ENCODE results near the gene SCN4A.
"Not testable (repeated sequence)": the region's sequence is repeated elsewhere in the genome, so short reads cannot be mapped to it uniquely, and the experiment has no call there.

Gene SCN4A

DNA sequence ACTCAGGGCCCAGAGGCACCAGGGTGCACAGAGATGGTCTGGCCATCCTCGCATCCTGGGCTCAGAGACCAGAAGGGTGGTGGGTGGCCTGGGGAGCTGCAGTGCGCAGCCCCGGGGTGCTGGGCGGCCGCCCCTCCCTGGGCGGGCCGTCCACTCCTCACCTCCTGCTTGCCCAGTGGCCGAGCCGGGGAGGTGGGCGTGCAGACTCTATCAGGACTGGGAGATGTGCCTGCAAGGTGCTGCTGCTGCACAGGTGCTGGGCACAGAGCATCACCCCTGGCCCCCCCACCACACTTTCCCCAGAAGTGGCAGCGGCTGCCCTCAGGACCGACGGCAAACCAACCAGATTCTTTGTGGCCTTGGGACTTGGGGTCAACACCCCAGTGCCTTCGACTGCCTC lies at the start of gene SCN4A:
Gene SCN4A (minus strand): TSS at position 123 of the 400 bp plus-strand sequence. CDS start 77 bp downstream, at position 46.
- no peak for DNase-seq

DNA sequence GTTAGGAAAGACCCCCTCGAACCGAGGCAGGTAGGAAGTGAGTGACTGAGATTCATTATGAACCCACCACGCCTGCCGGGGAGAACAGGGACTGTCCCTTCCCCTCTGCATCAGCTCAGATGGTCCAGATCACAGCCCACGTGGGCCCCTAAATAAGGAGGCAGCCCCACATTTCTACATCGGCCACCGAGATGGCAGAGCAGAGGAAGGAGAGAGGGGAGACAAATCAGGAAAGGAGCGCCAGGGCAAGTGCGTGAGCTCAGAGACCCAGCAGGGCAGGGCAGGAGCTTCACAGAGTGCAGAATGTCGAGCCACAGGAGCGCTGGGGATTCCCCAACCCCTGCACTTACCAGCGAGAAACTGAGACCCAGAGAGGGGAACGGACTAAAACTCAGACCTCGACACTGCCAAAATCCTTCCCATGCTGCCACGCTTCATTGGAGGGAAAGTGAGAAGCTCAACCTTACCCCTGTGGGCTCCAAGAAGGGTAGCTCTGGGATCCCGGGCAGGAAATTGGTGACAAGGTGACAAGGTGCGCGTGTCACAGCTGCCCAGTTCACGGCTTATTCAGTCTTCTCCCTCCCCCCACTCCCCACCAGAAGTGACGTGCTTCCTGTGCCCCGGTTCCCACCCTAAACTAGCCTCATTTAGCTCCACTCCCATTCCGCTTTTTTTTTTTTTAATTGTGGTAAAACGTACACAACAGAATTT lies 47.5 kb upstream of the SCN4A start, which contains the start of gene ICAM2:
Gene ICAM2 (minus strand): TSS at position 578 of the 711 bp plus-strand sequence. CDS start 13,942 bp downstream, outside the sequence.
- DNase-seq: peak; percentile 86

DNA sequence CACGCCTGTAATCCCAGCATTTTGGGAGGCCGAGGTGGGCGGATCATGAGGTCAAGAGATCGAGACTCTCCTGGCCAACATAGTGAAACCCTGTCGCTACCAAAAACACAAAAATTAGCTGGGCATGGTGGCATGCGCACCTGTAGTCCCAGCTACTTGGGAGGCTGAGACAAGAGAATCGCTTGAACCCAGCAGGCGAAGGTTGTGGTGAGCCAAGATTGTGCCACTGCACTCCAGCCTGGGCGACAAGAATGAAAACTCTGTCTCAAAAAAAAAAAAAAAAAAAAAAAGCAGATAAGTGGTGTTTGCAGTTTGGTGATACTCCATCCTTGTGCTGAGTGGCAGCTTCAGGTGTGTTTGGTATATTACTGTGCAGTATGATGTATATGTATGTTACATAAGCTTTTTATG lies 46.8 kb upstream of the SCN4A start:
- not testable (repeated sequence) for DNase-seq

- no peak for DNase-seq
Observed at GRCh38 chr17:64017381-64017980, 44.8 kb upstream of the SCN4A start.

GRCh38 chr17:64016974-64017373 lies 44.3 kb upstream of the SCN4A start:
- no peak for DNase-seq

DNA sequence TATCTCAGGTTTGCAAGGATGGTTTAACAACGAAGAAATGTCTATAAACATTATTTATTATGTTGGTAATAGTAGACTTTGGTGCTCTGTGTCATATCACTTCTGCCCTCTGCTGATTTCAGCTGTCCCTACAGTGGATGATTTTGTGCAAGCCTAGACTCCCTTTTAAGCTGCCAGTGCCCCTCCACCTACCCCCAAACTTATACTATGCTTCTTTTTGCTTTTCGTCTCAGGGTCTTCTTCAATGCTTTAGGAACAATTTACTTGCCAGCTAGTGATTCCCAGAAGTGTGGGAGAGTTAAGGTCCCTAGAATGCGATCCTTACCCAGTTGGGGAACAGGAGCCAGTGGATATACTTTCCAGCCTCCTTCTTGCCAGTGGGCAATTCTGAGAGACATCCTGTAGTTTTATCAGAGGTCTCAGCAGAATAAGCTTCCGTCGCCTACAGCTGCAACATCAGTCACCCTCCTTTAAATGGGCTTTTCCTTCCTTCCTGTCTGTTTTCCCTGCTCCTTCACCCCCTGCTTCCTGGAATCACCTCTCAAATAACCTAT lies 43.6 kb upstream of the SCN4A start:
- peak; percentile 50 for DNase-seq

DNA sequence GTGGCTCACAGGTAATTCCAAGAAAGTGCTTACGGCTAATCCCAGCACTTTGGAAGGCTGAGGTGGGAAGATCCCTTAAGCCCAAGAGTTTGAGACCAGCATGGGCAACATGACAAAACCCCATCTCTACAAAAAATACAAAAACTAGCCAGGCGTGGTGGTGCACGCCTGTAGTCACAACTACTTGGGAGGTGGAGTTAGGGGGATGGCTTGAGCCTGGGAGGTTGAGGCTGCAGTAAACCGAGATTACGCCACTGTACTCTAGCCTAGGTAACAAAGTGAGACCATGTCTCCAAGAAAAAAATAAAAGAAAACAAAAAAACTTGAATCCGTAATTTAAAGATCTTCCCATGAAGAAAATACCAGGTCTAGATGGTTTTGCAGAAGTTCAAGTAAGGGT lies 42.7 kb upstream of the SCN4A start:
- peak; percentile 40 for DNase-seq

GRCh38 chr17:64009571-64010402 lies 37.1 kb upstream of the SCN4A start:
- no peak for DNase-seq

GRCh38 chr17:64008830-64009229 lies 36.1 kb upstream of the SCN4A start:
- peak; percentile 37 for DNase-seq

DNA sequence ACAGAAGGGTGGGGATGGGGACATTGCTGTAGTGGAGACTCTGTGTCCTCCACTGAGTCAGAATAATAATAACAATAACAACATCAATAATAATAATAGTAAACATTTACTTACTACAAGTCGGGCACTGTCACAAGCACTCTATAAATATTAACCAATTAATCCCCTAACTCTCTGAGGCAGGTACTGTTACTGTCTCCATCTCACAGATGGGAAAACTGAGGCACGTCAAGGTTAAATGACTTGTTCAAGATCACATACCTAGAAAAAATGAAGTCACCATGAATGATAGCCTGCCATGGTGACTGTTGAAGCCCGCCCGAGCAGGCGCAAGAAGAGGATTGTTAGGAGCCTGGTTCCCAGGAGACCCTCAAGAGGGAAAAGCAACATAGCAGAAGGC lies 35.6 kb upstream of the SCN4A start:
- DNase-seq: peak; percentile 30

GRCh38 chr17:64007838-64008282 lies 35.1 kb upstream of the SCN4A start:
- DNase-seq: peak; percentile 25

- peak; percentile 37 for DNase-seq
Observed at GRCh38 chr17:64007089-64007837, 34.5 kb upstream of the SCN4A start.

GRCh38 chr17:64006361-64007088 lies 33.8 kb upstream of the SCN4A start:
- peak; percentile 39 for DNase-seq

GRCh38 chr17:64005734-64006167 lies 33.0 kb upstream of the SCN4A start:
- DNase-seq: peak; percentile 36

DNA sequence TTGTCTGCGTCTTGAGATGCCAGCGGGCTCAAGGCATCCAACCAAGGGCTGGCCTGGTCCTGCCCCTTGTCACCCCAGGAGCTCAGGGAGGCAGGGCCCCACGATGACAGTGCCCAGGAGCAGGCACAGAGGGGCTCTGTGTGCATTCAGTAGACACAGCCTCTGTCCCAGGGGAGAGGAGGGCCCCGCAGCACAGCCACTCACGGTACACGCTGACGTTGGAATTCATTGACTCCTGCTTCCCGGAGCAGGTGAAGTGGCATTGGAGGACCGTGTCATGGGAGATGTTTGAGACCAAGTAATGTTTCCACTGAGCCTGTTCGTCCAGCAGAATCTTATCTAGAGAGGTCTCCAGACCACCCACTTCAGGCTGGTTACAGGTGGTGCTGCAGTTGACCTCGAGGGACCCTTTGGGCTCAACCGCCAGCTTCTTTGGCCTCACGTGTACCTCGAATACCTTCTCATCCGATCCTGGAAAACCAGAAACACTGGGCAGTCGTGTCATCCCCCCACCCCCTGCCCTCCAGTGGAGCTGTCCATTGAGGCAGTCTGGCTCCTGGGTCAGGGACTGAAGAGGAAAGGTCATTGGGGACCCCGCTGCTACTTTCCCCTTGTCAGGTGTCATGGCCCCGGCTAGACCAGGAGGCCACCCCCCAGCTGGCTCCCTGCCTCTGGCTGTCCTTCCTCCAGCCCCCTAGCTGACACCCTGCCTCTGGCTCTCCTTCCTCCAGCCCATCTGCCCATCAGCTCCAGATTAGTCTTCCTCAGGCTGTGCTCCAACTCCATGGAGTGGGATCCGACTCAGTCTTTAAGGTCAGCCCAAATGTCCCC lies 32.4 kb upstream of the SCN4A start:
- peak; percentile 45 for DNase-seq

DNA sequence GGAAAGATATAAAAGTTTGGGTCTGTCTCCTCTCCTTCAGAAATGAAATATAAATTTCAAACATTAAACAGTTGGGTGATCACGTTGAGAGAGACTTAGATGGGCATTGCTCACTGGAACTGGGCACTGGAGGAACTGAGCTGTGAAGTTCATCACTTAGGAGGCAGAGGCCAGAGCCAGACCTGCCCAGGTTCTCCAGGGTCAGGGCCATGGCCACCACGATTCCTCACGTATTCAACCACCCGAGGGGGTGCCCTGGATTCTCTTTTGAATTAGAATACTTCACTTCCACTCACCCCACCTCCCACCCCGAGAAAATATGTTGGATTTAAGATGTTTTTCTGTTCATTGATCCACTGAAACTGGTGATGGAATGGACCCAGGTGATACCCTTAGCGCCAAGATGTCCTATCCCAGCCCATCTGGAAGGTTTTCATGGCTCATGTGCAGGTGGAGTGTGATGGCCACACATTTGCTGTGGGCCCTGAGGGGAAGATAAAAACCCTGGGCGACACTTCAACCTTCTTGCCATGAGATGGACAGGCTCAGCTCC lies 31.6 kb upstream of the SCN4A start:
- DNase-seq: peak; percentile 32

GRCh38 chr17:64003526-64004121 lies 30.9 kb upstream of the SCN4A start:
- peak; percentile 46 for DNase-seq

GRCh38 chr17:64002658-64003525 lies 30.2 kb upstream of the SCN4A start:
- peak; percentile 43 for DNase-seq
